HepG2 (cell line): ENCODE measurements around the gene UBASH3A. TPM values are rescaled to one million over a fixed set of nuclear protein-coding genes. Genes with fewer than 3 reads are reported as not detected.

Experiments used
- ATAC-seq: fragments of 200-7000 bp; cut with Tn5 transposase; 3 replicates; pipeline ENCODE4 v1.9.1; 2020; ENCODE audit warnings: mild to moderate bottlenecking, moderate library complexity
- BruUV-seq: library from RNA; stranded (reverse); fragments of 400-500 nt; replicated peaks from 2 replicates; lab custom pipeline; 2021; lab: Mats Ljungman, UMichigan
- CTCF ChIA-PET: fragments of 300-600 bp; formaldehyde crosslinking; extraction: SDS; loops from one replicate; lab custom pipeline; 2021; ENCODE audit warnings: low total read pairs, inconsistent platforms, low intra/inter-chr PET ratio; lab: Yijun Ruan, JAX
- POLR2A ChIA-PET: fragments of 350-600 bp; sonication (Branson Sonifier 250); formaldehyde crosslinking; loops from one replicate; lab custom pipeline; 2020; ENCODE audit warnings: antibody characterized with exemption, inconsistent platforms; lab: Yijun Ruan, JAX
- DNase-seq: peaks from one replicate; pipeline ENCODE4 v3.0.0-alpha.2; 2015; ENCODE audit warnings: low spot score
- FAIRE-seq: peaks from 3 replicates; lab custom pipeline; 2011; peaks lifted over from hg19 to GRCh38; lab: Jason Lieb, UNC
- H2AFZ ChIP-seq: one replicate; pipeline ENCODE4 v1.6.1; 2011; ENCODE audit warnings: low read length, inconsistent platforms
- H3K27ac ChIP-seq: fragments of 300-600 bp; 3 replicates; pipeline ENCODE4 v1.8.0; 2011; ENCODE audit warnings: mixed run types, mild to moderate bottlenecking, mixed read lengths, low read length, inconsistent platforms; ENCODE audit not compliant: insufficient read depth; ENCODE audit errors: extremely low read length
- H3K27me3 ChIP-seq, 2 experiments: fragments of 200-600 bp in 1 of 2; 2 replicates in 1 of 2; 3 replicates in 1 of 2; pipeline versions ENCODE4 v1.6.0 to v1.8.0; 2011; ENCODE audit warnings: low read length in 2 of 2, mild to moderate bottlenecking in 2 of 2, moderate library complexity in 2 of 2, inconsistent platforms in 1 of 2; ENCODE audit not compliant: insufficient read depth in 2 of 2, control insufficient read depth in 1 of 2
- H3K36me3 ChIP-seq, 2 experiments: fragments of 200-600 bp in 1 of 2; replicated peaks in 1 of 2; 2 replicates in 1 of 2; 3 replicates in 1 of 2; pipeline versions ENCODE4 v1.5.1 to v1.8.0; 2011; ENCODE audit warnings: low read length in 2 of 2, inconsistent platforms in 1 of 2; ENCODE audit not compliant: insufficient read depth in 2 of 2, control insufficient read depth in 1 of 2
- H3K4me1 ChIP-seq: 2 replicates; pipeline ENCODE4 v1.5.1; 2012; ENCODE audit warnings: low read length, inconsistent platforms; ENCODE audit not compliant: insufficient read depth
- H3K4me2 ChIP-seq: 2 replicates; pipeline ENCODE4 v1.6.0; 2011; ENCODE audit warnings: low read depth, low read length, inconsistent platforms
- H3K4me3 ChIP-seq, 3 experiments: fragments of 200-600 bp in 1 of 3; sonication (generic), shearing (Covaris generic) in 1 of 3; replicated peaks in 1 of 3; 2 replicates each; pipeline ENCODE4 v1.5.1; 2011 to 2016; ENCODE audit warnings: low read length in 3 of 3, inconsistent platforms in 2 of 3, low read depth in 2 of 3, mild to moderate bottlenecking in 2 of 3, control low read depth in 1 of 3, mixed read lengths in 1 of 3; ENCODE audit not compliant: insufficient read depth in 1 of 3
- H3K79me2 ChIP-seq: one replicate; pipeline ENCODE4 v1.6.1; 2011; ENCODE audit warnings: low read length, inconsistent platforms; ENCODE audit not compliant: insufficient read depth
- H3K9ac ChIP-seq: 2 replicates; pipeline ENCODE4 v1.6.0; 2011; ENCODE audit warnings: mild to moderate bottlenecking, low read depth, low read length, inconsistent platforms; ENCODE audit not compliant: insufficient read depth
- H3K9me3 ChIP-seq: 2 replicates; pipeline ENCODE4 v1.5.1; 2012; ENCODE audit warnings: mild to moderate bottlenecking, low read length
- H4K20me1 ChIP-seq: 2 replicates; pipeline ENCODE4 v1.6.0; 2011; ENCODE audit warnings: inconsistent platforms, mild to moderate bottlenecking, low read length, moderate library complexity; ENCODE audit not compliant: insufficient read depth
- KLF15 ChIP-seq: sonication (generic); formaldehyde crosslinking; IDR thresholded peaks from 2 replicates; pipeline ENCODE4 v1.8.1; 2023; ENCODE audit warnings: borderline replicate concordance, mild to moderate bottlenecking, inconsistent platforms, missing genetic modification reagents, mixed read lengths
- RFX5 ChIP-seq: IDR thresholded peaks from 2 replicates; pipeline ENCODE4 v1.6.1; 2011; ENCODE audit warnings: low read depth, low read length, improper control_type of control experiment
- SKI ChIP-seq: fragments of 450-650 bp; IDR thresholded peaks from one replicate; pipeline ENCODE4 v1.6.1; 2018; ENCODE audit warnings: mild to moderate bottlenecking; ENCODE audit not compliant: partially characterized antibody
- TBP ChIP-seq: sonication (generic); formaldehyde crosslinking; IDR thresholded peaks from 2 replicates; pipeline ENCODE4 v1.5.0; 2020; ENCODE audit warnings: missing genetic modification reagents
- ZNF558 ChIP-seq: sonication (generic); formaldehyde crosslinking; IDR thresholded peaks from 2 replicates; pipeline ENCODE4 v1.9.0; 2022; ENCODE audit warnings: mild to moderate bottlenecking, missing genetic modification reagents, borderline replicate concordance
- WGBS: methylation state at CpG from one replicate; pipeline ENCODE4 v1.1.6; 2017; ENCODE audit warnings: low lambda C conversion rate; 5-methylcytosine and 5-hydroxymethylcytosine counted together
- in situ Hi-C: cut with HindIII; loops from 2 replicates; pipeline ENCODE4 v1.10.0; 2017; ENCODE audit warnings: low pct_unique_long_range_greater_than_20kb; ENCODE audit not compliant: extremely low pct_ligation_motif_present
- intact Hi-C: fragments of 100-400 bp; cut with micrococcal nuclease; formaldehyde crosslinking; loops from one replicate; pipeline ENCODE4 v1.10.0; 2022; ENCODE audit not compliant: unreplicated experiment
- polyA plus RNA-seq, 8 experiments: library from polyadenylated mRNA; depleted of rRNA in 3 of 8; stranded (reverse) in 7 of 8; unstranded in 1 of 8; fragments of >200 nt; fragmentation: Illumina TruSeq in 4 of 8; extraction: Trizol in 4 of 8; gene quantifications; 2 replicates each; pipeline versions ENCODE4 v1.2.1 to v1.2.3, GENCODE V29; 2011 to 2016; ENCODE audit warnings: low read depth in 4 of 8, missing spikeins in 1 of 8, mixed read lengths in 1 of 8; ENCODE audit not compliant: insufficient read depth in 1 of 8
- total RNA-seq, 5 experiments: library from RNA; depleted of rRNA; stranded (reverse); fragments of >200 nt; fragmentation: Illumina TruSeq; extraction: Trizol; gene quantifications; 2 replicates each; pipeline ENCODE4 v1.2.3, GENCODE V29; 2016; ENCODE audit warnings: low read depth in 1 of 5
- TF ChIP-seq, protein P1 (sequence below): sonication (generic); formaldehyde crosslinking; IDR thresholded peaks from 2 replicates; pipeline ENCODE4 v1.9.0; 2021; ENCODE audit warnings: missing genetic modification reagents, mild to moderate bottlenecking, borderline replicate concordance

UBASH3A gene
- total and polyA plus RNA-seq, 2 of the 13 experiments (the other 11 are each of a cell fraction or from before 2014, with no cell fraction given): not detected

DNA sequence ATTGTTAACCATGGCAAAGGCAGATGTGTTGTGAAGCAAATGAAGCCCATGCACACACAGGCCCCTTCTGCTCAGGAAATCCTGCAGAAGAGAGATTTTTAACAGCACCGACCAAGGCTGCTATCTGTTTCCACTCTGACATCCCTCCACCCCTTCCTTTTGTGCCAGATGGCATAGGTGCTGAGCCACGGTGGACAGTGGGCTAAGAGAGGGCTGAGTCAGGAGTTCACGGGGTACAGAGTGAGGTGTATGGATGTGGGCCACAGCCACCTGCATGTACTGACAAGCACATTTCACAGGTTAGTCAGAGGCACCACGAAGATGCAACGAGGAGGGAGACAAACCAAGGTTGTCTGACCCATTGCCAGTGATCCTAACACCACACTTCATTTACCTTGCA is 82.8 kb downstream of the UBASH3A start:
- BruUV-seq: no TSS peak
- no peak overlapping the region for H3K4me2 ChIP-seq
- in situ Hi-C loops (no loop called here), intact Hi-C loops (no loop called here)
- no peak overlapping the region for H2AFZ ChIP-seq
- POLR2A ChIA-PET: no interaction called here
- peaks cover 1 to 19% of the 10 kb centered on the region in 2 experiments; a peak in 2 of 5 replicates for H3K27me3 ChIP-seq
- no peaks in the 10 kb centered on the region for H3K79me2 ChIP-seq
- no peak overlapping the region for H3K4me3 ChIP-seq
- no peak overlapping the region for H3K27ac ChIP-seq
- no peak overlapping the region for H3K9ac ChIP-seq
- CTCF ChIA-PET: no interaction called here
- H3K4me1 ChIP-seq: no peaks in the 10 kb centered on the region
- H3K36me3 ChIP-seq: no peaks in the 10 kb centered on the region
- TF ChIP-seq, protein P1, sequence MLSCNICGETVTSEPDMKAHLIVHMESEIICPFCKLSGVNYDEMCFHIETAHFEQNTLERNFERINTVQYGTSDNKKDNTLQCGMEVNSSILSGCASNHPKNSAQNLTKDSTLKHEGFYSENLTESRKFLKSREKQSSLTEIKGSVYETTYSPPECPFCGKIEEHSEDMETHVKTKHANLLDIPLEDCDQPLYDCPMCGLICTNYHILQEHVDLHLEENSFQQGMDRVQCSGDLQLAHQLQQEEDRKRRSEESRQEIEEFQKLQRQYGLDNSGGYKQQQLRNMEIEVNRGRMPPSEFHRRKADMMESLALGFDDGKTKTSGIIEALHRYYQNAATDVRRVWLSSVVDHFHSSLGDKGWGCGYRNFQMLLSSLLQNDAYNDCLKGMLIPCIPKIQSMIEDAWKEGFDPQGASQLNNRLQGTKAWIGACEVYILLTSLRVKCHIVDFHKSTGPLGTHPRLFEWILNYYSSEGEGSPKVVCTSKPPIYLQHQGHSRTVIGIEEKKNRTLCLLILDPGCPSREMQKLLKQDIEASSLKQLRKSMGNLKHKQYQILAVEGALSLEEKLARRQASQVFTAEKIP (CRISPR knock-in tag): no peak
- no peak for TF ChIP-seq KLF15
- TF ChIP-seq SKI: no peak
- TF ChIP-seq RFX5: no peak
- no peak for DNase-seq
- no peak for FAIRE-seq
- H3K9me3 ChIP-seq: 0 out of 2 replicates have a peak, but pooled peaks cover 5% of the 10 kb centered on the region
- 0% methylated on average over 5 of the region's 5 CpGs for WGBS
- no peaks in the 10 kb centered on the region for H4K20me1 ChIP-seq
- no peak for ATAC-seq

DNA sequence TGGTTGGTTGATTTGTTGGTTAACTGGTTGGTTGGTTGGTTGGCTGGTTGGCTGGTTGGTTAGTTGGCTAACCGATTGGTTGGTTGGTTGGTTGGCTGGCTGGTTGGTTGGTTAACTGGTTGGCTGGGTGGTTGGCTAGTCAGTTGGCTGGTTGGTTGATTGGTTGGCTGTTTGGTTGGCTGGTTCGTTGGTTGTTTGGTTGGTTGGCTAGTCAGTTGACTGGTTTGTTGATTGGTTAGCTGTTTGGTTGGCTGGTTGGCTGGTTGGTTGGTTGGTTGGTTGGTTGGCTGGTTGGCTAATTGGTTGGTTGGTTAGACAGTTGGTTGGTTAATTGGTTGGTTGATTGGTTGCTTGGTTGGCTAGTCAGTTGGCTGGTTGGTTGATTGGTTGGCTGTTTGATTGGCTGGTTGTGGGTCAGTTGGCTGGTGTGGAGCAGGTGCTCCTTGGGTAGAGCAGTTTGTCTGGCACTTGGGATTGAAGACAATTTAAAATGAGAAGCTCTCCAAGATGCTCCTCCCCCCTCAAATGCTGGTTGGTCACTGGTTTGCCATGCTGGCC is 85.4 kb downstream of the UBASH3A start:
- CTCF ChIA-PET: no interaction called here
- Histone ChIP-seq H3K4me3 (no peak overlapping the region), H3K9ac (no peak overlapping the region), H3K4me1 (peaks cover 10% of the 10 kb centered on the region), H3K79me2 (no peaks in the 10 kb centered on the region), H3K27ac (no peak overlapping the region), H2AFZ (no peak overlapping the region), H4K20me1 (no peaks in the 10 kb centered on the region), H3K27me3 (peaks cover 1 to 19% of the 10 kb centered on the region in 2 experiments; a peak in 2 of 5 replicates), H3K4me2 (no peak overlapping the region), H3K36me3 (no peaks in the 10 kb centered on the region), H3K9me3 (0 out of 2 replicates have a peak, but pooled peaks cover 5% of the 10 kb centered on the region)
- WGBS: 0% methylated on average over 2 of the region's 2 CpGs
- intact Hi-C loops: no loop called here
- no peak for TF ChIP-seq ZNF558 (CRISPR knock-in tag)
- no peak for TF ChIP-seq TBP (CRISPR knock-in tag)
- no TSS peak for BruUV-seq
- ATAC-seq (no peak), FAIRE-seq (no peak), DNase-seq (no peak)
- POLR2A ChIA-PET: no interaction called here
- in situ Hi-C loops: no loop called here
